ENCODE results near the gene PILRA. TPM values are rescaled to one million over a fixed set of nuclear protein-coding genes. Genes with fewer than 3 reads are reported as not detected.

The PILRA gene
- polyA plus RNA-seq, 1 of the 3 experiments (the other 2 are of a cell fraction), result 0.89 TPM

DNA sequence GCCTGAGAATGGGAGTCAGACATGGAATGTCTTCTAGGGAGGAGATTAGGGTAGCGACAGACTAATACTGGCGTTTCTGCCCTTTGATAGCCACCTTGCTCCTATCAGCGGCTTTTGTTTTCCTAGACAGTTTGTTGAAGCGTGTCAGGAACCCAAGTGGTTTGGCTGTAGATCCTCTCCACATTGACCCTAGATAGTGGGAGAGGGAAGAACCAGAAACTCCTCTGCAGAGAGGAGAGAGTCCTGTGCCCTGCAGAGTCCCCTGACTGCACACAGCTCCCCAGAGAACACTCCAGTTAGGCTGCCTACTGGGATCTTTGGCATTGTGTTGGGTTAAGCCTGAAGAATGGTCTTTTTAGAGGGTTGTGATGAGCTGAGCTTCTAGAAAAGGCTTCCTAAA, 58.8 kb downstream of the PILRA start (continued):
- TF ChIP-seq, protein P1, sequence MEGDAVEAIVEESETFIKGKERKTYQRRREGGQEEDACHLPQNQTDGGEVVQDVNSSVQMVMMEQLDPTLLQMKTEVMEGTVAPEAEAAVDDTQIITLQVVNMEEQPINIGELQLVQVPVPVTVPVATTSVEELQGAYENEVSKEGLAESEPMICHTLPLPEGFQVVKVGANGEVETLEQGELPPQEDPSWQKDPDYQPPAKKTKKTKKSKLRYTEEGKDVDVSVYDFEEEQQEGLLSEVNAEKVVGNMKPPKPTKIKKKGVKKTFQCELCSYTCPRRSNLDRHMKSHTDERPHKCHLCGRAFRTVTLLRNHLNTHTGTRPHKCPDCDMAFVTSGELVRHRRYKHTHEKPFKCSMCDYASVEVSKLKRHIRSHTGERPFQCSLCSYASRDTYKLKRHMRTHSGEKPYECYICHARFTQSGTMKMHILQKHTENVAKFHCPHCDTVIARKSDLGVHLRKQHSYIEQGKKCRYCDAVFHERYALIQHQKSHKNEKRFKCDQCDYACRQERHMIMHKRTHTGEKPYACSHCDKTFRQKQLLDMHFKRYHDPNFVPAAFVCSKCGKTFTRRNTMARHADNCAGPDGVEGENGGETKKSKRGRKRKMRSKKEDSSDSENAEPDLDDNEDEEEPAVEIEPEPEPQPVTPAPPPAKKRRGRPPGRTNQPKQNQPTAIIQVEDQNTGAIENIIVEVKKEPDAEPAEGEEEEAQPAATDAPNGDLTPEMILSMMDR (IDR thresholded peaks at IDR 0.05), result no peak
- TF ChIP-seq, protein P2, sequence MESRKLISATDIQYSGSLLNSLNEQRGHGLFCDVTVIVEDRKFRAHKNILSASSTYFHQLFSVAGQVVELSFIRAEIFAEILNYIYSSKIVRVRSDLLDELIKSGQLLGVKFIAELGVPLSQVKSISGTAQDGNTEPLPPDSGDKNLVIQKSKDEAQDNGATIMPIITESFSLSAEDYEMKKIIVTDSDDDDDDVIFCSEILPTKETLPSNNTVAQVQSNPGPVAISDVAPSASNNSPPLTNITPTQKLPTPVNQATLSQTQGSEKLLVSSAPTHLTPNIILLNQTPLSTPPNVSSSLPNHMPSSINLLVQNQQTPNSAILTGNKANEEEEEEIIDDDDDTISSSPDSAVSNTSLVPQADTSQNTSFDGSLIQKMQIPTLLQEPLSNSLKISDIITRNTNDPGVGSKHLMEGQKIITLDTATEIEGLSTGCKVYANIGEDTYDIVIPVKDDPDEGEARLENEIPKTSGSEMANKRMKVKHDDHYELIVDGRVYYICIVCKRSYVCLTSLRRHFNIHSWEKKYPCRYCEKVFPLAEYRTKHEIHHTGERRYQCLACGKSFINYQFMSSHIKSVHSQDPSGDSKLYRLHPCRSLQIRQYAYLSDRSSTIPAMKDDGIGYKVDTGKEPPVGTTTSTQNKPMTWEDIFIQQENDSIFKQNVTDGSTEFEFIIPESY (IDR thresholded peaks at IDR 0.05; ENCODE audit: borderline replicate concordance, low read depth), result no peak
- no peak for TF ChIP-seq FOSL2 (IDR thresholded peaks at IDR 0.05; ENCODE audit: borderline replicate concordance, low read depth)

DNA sequence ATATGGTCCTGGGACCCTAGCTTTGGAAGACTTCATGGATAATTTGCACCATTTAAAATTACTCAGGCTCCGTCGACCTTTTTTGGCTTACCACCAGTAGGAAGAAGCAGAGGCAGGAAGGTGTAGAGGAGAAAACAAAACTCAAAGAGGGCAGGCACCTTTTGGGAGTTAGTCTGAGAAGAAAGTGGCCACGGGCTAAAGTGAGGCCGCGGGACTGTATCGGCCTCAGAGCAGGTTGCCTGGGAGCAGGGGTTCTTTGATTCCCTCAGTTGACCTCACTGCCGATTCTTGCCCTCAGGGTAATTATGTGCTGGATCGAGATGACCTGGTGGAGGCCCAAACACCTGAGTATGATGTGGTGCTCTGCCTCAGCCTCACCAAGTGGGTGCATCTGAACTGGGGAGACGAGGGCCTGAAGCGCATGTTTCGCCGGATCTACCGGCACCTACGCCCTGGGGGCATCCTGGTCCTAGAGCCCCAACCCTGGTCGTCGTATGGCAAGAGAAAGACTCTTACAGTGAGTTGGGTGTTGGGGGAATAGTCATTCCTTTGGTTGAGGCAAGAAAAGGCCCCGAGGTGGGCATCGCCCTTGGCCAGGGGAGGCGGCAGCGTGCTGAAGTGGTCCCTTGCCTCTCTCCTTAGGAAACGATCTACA, 59.5 kb downstream of the PILRA start:
- TF ChIP-seq, protein P3, sequence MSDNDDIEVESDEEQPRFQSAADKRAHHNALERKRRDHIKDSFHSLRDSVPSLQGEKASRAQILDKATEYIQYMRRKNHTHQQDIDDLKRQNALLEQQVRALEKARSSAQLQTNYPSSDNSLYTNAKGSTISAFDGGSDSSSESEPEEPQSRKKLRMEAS (IDR thresholded peaks at IDR 0.05; ENCODE audit: low read depth), result no peak
- TF ChIP-seq RXRA (IDR thresholded peaks at IDR 0.05; ENCODE audit: borderline replicate concordance, low read depth) (no peak), JUND (IDR thresholded peaks at IDR 0.05) (no peak), TCF12 (IDR thresholded peaks at IDR 0.05) (no peak), ELF1 (IDR thresholded peaks at IDR 0.05) (no peak), NRF1 (IDR thresholded peaks at IDR 0.05; ENCODE audit: low read depth, low read length) (no peak), SIN3A (IDR thresholded peaks at IDR 0.05; ENCODE audit: borderline replicate concordance, low read depth, low read length) (no peak), TEAD4 (IDR thresholded peaks at IDR 0.05; ENCODE audit: borderline replicate concordance, insufficient read depth) (no peak), SMC3 (IDR thresholded peaks at IDR 0.05; ENCODE audit: low read depth, low read length) (no peak), EP300 (IDR thresholded peaks at IDR 0.05; ENCODE audit: borderline replicate concordance in 1 of 2, low read depth in 1 of 2, low read length in 1 of 2) (no peak)
- TF ChIP-seq, protein P4, sequence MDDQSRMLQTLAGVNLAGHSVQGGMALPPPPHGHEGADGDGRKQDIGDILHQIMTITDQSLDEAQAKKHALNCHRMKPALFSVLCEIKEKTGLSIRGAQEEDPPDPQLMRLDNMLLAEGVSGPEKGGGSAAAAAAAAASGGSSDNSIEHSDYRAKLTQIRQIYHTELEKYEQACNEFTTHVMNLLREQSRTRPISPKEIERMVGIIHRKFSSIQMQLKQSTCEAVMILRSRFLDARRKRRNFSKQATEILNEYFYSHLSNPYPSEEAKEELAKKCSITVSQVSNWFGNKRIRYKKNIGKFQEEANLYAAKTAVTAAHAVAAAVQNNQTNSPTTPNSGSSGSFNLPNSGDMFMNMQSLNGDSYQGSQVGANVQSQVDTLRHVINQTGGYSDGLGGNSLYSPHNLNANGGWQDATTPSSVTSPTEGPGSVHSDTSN (IDR thresholded peaks at IDR 0.05), result no peak
- TF ChIP-seq, protein P1 (IDR thresholded peaks at IDR 0.05), result no peak
- TF ChIP-seq, protein P5, sequence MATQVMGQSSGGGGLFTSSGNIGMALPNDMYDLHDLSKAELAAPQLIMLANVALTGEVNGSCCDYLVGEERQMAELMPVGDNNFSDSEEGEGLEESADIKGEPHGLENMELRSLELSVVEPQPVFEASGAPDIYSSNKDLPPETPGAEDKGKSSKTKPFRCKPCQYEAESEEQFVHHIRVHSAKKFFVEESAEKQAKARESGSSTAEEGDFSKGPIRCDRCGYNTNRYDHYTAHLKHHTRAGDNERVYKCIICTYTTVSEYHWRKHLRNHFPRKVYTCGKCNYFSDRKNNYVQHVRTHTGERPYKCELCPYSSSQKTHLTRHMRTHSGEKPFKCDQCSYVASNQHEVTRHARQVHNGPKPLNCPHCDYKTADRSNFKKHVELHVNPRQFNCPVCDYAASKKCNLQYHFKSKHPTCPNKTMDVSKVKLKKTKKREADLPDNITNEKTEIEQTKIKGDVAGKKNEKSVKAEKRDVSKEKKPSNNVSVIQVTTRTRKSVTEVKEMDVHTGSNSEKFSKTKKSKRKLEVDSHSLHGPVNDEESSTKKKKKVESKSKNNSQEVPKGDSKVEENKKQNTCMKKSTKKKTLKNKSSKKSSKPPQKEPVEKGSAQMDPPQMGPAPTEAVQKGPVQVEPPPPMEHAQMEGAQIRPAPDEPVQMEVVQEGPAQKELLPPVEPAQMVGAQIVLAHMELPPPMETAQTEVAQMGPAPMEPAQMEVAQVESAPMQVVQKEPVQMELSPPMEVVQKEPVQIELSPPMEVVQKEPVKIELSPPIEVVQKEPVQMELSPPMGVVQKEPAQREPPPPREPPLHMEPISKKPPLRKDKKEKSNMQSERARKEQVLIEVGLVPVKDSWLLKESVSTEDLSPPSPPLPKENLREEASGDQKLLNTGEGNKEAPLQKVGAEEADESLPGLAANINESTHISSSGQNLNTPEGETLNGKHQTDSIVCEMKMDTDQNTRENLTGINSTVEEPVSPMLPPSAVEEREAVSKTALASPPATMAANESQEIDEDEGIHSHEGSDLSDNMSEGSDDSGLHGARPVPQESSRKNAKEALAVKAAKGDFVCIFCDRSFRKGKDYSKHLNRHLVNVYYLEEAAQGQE (IDR thresholded peaks at IDR 0.05; ENCODE audit: low read depth, low read length), result no peak
- ChIA-PET CTCF (interaction anchor here (1.0 to 2.3 kb wide), 4 partner anchors 18 to 272 kb away, joined by 3 to 14 read pairs (median 3); no protein-coding TSS in a partner anchor), POLR2A (no interaction called here)
- Histone ChIP-seq H3K4me3 (ENCODE audit: low read depth in 2 of 2, low read length in 1 of 2) (peak overlapping the region in 1 of 2 experiments; percentile 0; a peak in 2 of 4 replicates), H3K4me1 (ENCODE audit: control insufficient read depth in 1 of 2, insufficient read depth in 2 of 2, low read depth in 1 of 2, low read length in 1 of 2) (peaks cover 23 to 51% of the 10 kb centered on the region in 2 experiments; a peak in 3 of 4 replicates), H3K9ac (no peak overlapping the region), H3K79me2 (ENCODE audit: insufficient read depth) (peaks cover 63% of the 10 kb centered on the region), H3F3A (replicated peaks; ENCODE audit: insufficient read depth) (peaks cover 25% of the 10 kb centered on the region), H4K20me1 (ENCODE audit: insufficient read depth) (peaks cover 13% of the 10 kb centered on the region), H3K27me3 (ENCODE audit: insufficient read depth) (no peaks in the 10 kb centered on the region), H3K4me2 (peak overlapping the region; percentile 97; the same call in 1 of the 2 replicates), H3K36me3 (replicated peaks in 1 of 2; ENCODE audit: control insufficient read depth in 1 of 2, insufficient read depth in 2 of 2, low read length in 1 of 2) (peaks cover 41 to 43% of the 10 kb centered on the region in 2 experiments), H3K9me3 (no peaks in the 10 kb centered on the region), H2AFZ (ENCODE audit: low read depth) (no peak overlapping the region), H3K9me2 (no peaks in the 10 kb centered on the region), H3K27ac (ENCODE audit: low read depth in 2 of 2, low read length in 1 of 2) (peak overlapping the region in 1 of 2 experiments; percentile 99; a peak in 3 of 4 replicates)
- 89% methylated on average over 21 of the region's 21 CpGs for WGBS (ENCODE audit: low lambda C conversion rate)
- no peak for DNase-seq

All from SK-N-SH (cell line).